Coronary artery (tissue), 2 donors: Measurements from ENCODE around the gene CAPZA1.
A peak's percentile ranks its signal among the peaks of the same experiment; 100 is the strongest.

Experiments used
- DNase-seq: peaks from one replicate; pipeline ENCODE4 v3.0.0-alpha.2; 2017; ENCODE audit warnings: low spot score
- H3K27ac ChIP-seq, 2 donors: fragments of 200-600 bp; sonication (generic); one replicate each; pipeline ENCODE4 v1.5.1; 2016 to 2019
- H3K4me3 ChIP-seq: fragments of 200-600 bp; sonication (generic); 2 replicates; pipeline ENCODE4 v1.5.1; 2016; ENCODE audit warnings: mild to moderate bottlenecking, moderate library complexity
- CTCF ChIP-seq: fragments of 200-600 bp; sonication (generic); IDR thresholded peaks from one replicate; pipeline ENCODE4 v1.5.1; 2019; ENCODE audit warnings: antibody characterized with exemption

The CAPZA1 gene

GRCh38 chr1:112619518-112620376 lies at the start of gene CAPZA1:
TSS of gene CAPZA1 (plus strand) at chr1:112619832. CDS start at chr1:112619845, 13 bp downstream.
- H3K27ac ChIP-seq = peak within 1 kb of the TSS; percentile 97 to 98
- peak; percentile 95 for DNase-seq
- H3K4me3 ChIP-seq = peak within 1 kb of the TSS; percentile 90
- no peak for TF ChIP-seq CTCF

- no peak overlapping the region for H3K4me3 ChIP-seq
- H3K27ac ChIP-seq = no peak overlapping the region
- no peak for TF ChIP-seq CTCF
- no peak for DNase-seq
Measured at GRCh38 chr1:112575154-112575804, 44.4 kb upstream of the CAPZA1 start.

- no peak for TF ChIP-seq CTCF
- no peak overlapping the region for H3K4me3 ChIP-seq
- DNase-seq = no peak
- H3K27ac ChIP-seq = no peak overlapping the region
Measured at GRCh38 chr1:112576240-112576639, 43.4 kb upstream of the CAPZA1 start.

GRCh38 chr1:112579801-112580510 lies 39.7 kb upstream of the CAPZA1 start:
- DNase-seq = no peak
- no peak overlapping the region for H3K4me3 ChIP-seq
- no peak for TF ChIP-seq CTCF
- no peak overlapping the region for H3K27ac ChIP-seq

- Histone ChIP-seq H3K4me3 (no peak overlapping the region), H3K27ac (no peak overlapping the region)
- no peak for TF ChIP-seq CTCF
- no peak for DNase-seq
Measured at GRCh38 chr1:112581586-112582192, 37.9 kb upstream of the CAPZA1 start.

- Histone ChIP-seq H3K4me3 (no peak overlapping the region), H3K27ac (no peak overlapping the region)
- no peak for TF ChIP-seq CTCF
- no peak for DNase-seq
Measured at GRCh38 chr1:112583366-112583765, 36.3 kb upstream of the CAPZA1 start.
